Epithelial cell of esophagus (primary cell): ENCODE results near the gene NINL.

Source experiments
- DNase-seq: peaks from one replicate; pipeline ENCODE4 v3.0.0; 2010; ENCODE audit warnings: low read depth
- H3K4me3 ChIP-seq: 2 replicates; pipeline ENCODE4 v1.5.1; 2011; ENCODE audit warnings: mild to moderate bottlenecking, low read length, control low read depth
- TF ChIP-seq, protein P1 (sequence below): IDR thresholded peaks from 2 replicates; pipeline ENCODE4 v1.5.1; 2011; ENCODE audit warnings: low read depth, mild to moderate bottlenecking, low read length, control low read depth, inconsistent platforms; ENCODE audit not compliant: insufficient read depth; ENCODE audit errors: missing control alignments

The NINL gene

GRCh38 chr20:25496165-25496967 lies 89.0 kb downstream of the NINL start:
- DNase-seq = no peak
- no peak overlapping the region for H3K4me3 ChIP-seq
- TF ChIP-seq, protein P1, sequence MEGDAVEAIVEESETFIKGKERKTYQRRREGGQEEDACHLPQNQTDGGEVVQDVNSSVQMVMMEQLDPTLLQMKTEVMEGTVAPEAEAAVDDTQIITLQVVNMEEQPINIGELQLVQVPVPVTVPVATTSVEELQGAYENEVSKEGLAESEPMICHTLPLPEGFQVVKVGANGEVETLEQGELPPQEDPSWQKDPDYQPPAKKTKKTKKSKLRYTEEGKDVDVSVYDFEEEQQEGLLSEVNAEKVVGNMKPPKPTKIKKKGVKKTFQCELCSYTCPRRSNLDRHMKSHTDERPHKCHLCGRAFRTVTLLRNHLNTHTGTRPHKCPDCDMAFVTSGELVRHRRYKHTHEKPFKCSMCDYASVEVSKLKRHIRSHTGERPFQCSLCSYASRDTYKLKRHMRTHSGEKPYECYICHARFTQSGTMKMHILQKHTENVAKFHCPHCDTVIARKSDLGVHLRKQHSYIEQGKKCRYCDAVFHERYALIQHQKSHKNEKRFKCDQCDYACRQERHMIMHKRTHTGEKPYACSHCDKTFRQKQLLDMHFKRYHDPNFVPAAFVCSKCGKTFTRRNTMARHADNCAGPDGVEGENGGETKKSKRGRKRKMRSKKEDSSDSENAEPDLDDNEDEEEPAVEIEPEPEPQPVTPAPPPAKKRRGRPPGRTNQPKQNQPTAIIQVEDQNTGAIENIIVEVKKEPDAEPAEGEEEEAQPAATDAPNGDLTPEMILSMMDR = no peak

DNA sequence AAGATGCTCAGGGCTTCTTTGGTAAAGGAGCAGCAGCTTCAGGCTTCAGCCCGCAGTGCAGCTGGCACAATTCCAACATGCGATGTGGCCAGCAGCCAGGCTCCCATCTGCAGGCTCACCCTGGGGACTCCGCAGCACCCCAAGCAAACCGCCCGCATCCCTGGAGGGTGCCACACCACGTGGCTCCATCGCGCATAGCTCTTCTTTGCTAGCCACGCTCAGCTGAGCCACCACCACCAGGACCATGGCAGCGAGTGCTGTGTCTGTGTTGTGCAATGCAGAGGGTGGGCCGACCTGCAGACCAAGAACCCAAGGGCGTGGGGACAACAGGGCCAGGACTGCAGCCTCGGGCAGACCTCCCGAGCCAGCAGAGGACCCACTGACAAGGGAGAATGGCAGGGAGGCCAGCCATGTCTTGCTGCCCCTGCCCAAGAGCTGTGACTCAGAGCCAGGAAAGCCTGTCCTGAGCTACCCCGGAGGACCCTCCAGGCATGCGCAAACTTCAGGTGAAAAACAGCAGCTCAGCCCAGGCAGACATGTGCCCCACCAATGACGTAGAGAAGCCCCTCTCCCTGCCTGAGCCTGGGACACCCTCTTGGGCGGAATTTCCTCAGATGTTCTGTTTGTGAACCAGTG lies 90.0 kb downstream of the NINL start:
- no peak for DNase-seq
- H3K4me3 ChIP-seq = no peak overlapping the region
- TF ChIP-seq, protein P1 = no peak

- TF ChIP-seq, protein P1 = no peak
- no peak overlapping the region for H3K4me3 ChIP-seq
- DNase-seq = no peak
These were observed 90.7 kb downstream of the NINL start for GRCh38 chr20:25494506-25495188.

GRCh38 chr20:25493748-25494505 lies 91.4 kb downstream of the NINL start:
- no peak overlapping the region for H3K4me3 ChIP-seq
- DNase-seq = no peak
- TF ChIP-seq, protein P1 = no peak

DNA sequence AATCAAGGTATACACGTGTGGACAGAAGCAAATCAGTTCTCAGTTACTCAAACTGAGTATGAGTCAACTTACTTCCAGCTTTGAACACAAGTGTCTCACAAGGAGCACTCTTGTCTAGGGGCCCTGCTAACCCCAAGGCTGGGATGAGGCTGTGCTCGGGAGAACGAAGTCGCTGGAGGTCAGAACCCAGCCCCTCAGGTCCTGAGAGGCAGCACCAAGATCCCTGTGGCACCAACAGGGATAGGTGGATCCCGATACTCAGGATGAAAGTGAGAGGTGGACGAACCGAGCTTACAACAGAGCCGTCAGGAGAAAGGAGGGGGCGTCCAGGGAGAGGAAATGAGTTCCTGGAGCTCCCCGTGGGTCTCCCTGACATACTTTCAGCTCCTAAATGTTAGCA lies 92.2 kb downstream of the NINL start:
- DNase-seq = peak; percentile 15
- no peak overlapping the region for H3K4me3 ChIP-seq
- TF ChIP-seq, protein P1 = no peak

- H3K4me3 ChIP-seq = no peak overlapping the region
- no peak for DNase-seq
- TF ChIP-seq, protein P1 = no peak
These were observed 93.8 kb downstream of the NINL start for GRCh38 chr20:25491446-25492038.
